NCI-H748 (cell line): ENCODE results near the gene UNCX.

Experiments used
- DNase-seq: peaks from one replicate; lab custom pipeline; 2025; ENCODE audit not compliant: unreplicated experiment; lab: John Stamatoyannopoulos, UW

Gene UNCX

GRCh38 chr7:1231214-1232102 lies 1.2 kb upstream of the UNCX start:
- no peak for DNase-seq

- peak; percentile 50 for DNase-seq
Observed at GRCh38 chr7:1232103-1232466, 587 bp upstream of the UNCX start.

- DNase-seq: peak; percentile 70
Observed at GRCh38 chr7:1233333-1234048, 819 bp downstream of the UNCX start.

GRCh38 chr7:1234049-1234880 lies 1.6 kb downstream of the UNCX start:
- no peak for DNase-seq

- peak; percentile 62 for DNase-seq
Observed at GRCh38 chr7:1234881-1235500, 2.3 kb downstream of the UNCX start.

GRCh38 chr7:1235501-1236131 lies 2.9 kb downstream of the UNCX start:
- no peak for DNase-seq

GRCh38 chr7:1236132-1236661 lies 3.5 kb downstream of the UNCX start:
- peak; percentile 66 for DNase-seq

- DNase-seq: peak; percentile 65
Observed at GRCh38 chr7:1236831-1237701, 4.4 kb downstream of the UNCX start.

GRCh38 chr7:1237704-1238255 lies 5.1 kb downstream of the UNCX start:
- DNase-seq: peak; percentile 62

- DNase-seq: no peak
Observed at GRCh38 chr7:1238450-1238882, 5.8 kb downstream of the UNCX start.

GRCh38 chr7:1238931-1239802 lies 6.5 kb downstream of the UNCX start:
- no peak for DNase-seq

- DNase-seq: no peak
Observed at GRCh38 chr7:1239803-1240516, 7.3 kb downstream of the UNCX start.

- no peak for DNase-seq
Observed at GRCh38 chr7:1240517-1241257, 8.0 kb downstream of the UNCX start.

- DNase-seq: no peak
Observed at GRCh38 chr7:1241258-1241602, 8.6 kb downstream of the UNCX start.

- no peak for DNase-seq
Observed at GRCh38 chr7:1241603-1242255, 9.1 kb downstream of the UNCX start.

- peak; percentile 78 for DNase-seq
Observed at GRCh38 chr7:1242256-1242605, 9.6 kb downstream of the UNCX start.
